ENCODE results near the gene DRAXIN.

The DRAXIN gene

DNA sequence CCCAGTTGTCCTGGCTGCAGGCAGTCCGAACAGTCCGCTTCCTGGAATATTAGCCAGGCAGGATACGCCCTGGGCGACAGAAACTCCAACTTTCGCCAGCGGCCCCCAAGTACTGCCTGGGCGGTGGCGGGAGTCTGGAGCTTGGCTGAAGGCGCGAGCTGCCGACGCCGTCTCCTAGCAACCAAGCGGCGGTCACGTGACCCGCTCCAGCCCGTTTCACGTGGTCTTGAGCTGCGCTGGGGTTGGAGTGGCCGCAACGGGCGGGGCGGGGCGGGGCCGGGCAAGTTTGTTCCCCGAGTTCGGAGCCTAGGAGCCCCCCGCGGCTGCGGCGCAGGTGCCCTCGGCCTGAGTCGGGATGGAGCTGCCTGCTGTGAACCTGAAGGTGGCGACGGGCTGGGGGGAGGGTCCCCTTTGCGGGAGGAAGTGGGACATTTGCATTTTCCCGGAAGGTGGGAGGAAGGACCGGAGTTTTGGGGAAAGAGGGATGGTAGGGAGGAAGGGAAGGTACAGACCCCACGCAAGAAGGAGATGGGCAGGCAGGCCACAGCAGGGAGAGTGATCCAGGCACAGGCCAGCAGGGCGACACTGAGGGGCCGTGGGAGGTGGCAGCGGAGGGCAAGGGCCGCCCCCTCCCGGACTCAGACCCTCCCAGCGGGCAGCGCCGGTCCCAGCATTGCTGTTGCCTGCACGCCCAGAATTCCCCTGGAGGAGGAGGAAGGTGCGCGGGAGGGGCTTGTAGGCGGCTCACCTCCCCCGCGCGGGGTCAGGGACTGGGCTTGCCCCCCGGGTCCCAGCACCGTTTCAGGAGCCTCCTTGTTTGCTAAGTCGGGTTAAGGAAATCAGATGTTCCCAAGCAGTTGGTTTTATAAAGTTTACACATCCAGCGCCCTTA lies 44.6 kb downstream of the DRAXIN start, which contains the start of gene AGTRAP:
TSS of gene AGTRAP (plus strand) at position 283 of the 892 bp plus-strand sequence. CDS start at position 356, 73 bp downstream.
- peak; percentile 70 to 84 for DNase-seq (ENCODE audit: low read depth in 1 of 2, low spot score in 1 of 2)

DNA sequence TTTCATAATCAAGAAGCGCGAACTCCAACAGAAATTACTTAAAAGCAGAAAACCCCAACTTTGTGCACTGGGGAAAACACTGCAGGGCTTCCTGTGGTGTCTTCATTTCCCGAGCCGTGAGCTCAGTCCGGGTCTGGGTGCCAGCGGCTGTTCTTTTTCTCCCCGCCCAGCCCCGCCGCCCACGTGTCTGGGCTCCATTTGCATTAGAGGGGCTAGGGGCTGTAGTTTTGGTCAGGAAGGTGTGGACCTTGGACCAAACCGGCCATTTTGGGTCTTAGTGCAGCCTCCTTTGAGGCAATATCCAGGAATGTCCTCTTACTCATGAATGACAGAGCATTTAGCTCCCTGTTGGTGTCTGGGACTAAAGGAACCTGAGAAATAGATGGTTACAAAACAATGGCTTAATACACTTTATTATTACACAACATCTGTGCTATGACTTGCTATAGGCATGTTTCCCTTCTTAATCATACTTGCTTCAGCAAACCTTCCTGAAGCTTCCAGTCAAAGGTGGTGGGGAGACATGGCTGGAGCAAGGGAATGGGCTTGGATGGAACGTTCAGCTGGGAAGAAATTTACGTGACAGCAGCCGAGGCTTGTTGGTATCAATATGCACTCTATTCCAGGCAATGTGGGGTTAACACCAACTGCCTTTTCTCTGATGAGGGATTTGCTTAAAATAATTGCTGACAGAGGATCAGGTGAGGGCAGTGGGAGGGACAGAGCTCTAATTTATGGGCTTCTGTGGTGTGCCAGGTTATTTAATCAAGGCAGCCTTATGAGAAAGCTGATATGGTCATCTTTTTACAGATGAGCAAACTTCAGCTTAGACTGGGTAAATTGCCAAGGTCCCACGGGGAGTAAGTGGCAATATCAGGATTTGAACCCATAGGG lies 45.5 kb downstream of the DRAXIN start:
- no peak for DNase-seq (ENCODE audit: low read depth in 1 of 2, low spot score in 1 of 2)

DNA sequence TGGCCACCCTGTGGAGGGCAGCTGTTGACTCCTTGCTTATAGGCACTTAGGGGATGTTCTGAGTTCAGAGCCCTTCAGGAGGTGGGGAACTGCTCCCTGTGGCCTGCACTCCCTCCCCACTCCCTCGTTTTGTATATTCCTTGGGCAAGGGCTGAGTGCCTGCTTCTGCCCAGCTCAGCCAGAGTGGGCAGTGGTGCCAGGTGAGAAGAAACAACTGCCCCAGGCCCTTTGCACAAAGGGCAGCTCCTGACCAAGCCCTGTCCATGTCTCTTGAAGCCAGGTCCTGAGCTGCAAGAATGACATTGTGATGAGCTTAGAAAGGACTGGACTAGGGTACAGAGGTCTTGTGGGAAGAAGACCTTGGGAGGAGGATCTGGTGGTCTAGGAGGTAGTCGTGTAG lies 46.6 kb downstream of the DRAXIN start:
- DNase-seq (ENCODE audit: low read depth in 1 of 2, low spot score in 1 of 2) = no peak

DNA sequence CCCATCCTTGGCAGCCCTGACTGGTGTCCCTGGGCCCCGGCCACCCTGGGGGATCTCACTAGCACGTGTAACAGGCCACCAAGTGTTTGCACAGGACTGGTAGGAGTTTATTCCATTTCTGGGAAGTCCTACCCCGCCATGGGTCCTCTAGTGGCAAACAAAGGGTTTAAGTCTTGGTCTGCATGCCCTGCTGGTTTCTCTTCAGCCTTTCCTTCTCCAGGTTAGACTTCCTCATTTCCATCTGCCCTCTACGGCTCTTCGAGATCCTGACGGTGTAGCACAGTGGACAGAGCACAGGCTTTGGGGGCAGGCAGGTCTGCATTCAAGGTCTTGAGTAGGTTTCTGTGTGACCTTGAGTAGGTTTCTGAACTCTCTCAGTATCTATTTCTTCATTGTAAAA lies 47.3 kb downstream of the DRAXIN start:
- no peak for DNase-seq (ENCODE audit: low read depth in 1 of 2, low spot score in 1 of 2)

DNA sequence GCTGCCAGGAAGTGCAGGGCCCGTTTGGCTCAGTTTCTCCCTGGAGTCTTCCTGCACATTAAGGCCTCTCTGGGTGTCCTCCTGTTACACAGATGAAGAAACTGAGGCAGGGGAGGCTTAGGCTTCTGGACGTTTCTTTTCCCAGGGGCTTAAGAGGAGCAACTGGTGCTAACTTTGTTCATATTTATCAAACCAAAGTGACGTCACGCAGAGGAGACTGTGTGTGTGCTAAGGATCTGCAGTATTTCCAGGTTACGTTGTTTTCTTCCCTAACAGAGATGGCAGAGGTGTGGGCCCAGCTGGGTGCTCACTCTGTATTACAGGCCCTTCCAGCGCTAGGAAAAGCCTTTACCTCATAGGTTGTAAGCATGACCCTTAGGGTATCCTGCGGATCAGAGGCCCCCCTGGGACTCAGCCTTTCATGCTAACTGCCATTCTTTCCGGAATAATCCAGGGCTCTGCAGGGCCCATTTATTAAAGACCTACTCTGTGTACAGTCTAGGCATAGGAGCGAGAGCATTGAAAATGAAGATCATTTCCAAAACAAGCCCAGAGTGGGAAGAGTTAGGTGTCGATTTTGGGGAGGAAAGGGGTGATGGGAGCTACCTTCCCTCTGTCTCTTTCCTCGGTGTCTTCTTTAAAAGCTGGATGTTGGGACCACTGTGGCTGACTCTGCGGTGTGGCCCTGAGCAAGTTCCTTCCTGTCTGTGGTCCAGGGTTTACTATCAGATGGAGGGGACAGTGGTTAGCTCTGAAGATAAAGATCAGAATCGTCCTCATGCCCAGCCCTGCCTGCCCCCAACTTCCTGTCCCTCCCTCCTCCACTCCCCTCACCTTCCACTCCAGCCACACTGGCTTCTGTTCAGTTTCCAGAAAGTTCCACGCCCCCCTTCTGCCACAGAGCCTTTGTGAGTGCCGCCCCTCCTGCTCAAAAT lies 49.0 kb downstream of the DRAXIN start:
- no peak for DNase-seq (ENCODE audit: low read depth in 1 of 2, low spot score in 1 of 2)

DNA sequence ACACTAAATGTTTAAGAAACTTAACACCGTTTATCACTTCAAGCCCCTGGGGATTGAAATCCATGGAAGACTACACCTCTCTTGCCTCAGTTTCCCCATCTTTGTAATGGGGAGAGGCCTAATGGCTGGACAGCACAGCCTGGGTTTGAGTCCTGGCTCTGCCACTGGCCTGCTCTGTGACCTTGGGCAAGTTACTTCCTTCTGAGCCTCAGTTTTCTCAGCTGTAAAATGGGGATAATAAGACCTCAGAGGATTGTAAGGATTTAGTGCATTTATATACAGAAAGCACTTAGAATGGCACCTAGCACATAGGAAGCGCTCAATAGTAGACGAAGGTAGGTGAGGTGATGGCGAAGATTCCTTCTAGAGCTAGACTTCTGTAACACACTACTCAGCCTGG lies 50.0 kb downstream of the DRAXIN start:
- no peak for DNase-seq (ENCODE audit: low read depth in 1 of 2, low spot score in 1 of 2)

DNA sequence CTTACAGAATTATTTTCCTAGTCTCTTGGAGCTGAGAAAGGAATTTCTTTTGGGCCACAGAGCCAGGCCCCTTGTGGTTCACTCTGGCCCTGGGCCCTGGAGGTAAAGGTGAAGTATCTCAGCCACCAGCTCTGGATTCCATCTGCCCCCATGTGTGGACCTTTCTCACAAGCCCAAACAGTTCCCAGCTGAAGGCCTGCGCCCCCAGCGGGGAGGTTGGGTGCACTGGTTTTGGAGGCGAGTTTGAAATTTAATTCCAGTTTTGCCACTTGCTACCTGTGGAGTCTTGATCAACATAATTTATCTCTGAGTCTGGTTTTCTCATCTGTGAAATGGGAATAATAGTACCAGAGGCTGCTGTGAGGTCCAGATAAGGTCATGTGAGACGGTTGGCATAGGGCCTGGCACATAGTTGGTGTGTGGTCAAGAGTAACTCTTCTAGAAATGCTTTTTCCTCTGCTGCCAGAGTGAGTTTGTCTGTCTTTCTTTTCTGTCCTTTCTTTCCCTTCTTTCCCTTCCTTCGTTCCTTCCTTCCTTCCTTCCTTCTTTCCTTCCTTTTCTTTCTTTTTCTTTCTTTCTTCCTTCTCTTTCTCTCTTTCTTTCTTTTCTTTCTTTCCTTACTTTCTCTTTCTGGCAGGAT lies 50.5 kb downstream of the DRAXIN start:
- DNase-seq (ENCODE audit: low read depth in 1 of 2, low spot score in 1 of 2) = no peak

DNA sequence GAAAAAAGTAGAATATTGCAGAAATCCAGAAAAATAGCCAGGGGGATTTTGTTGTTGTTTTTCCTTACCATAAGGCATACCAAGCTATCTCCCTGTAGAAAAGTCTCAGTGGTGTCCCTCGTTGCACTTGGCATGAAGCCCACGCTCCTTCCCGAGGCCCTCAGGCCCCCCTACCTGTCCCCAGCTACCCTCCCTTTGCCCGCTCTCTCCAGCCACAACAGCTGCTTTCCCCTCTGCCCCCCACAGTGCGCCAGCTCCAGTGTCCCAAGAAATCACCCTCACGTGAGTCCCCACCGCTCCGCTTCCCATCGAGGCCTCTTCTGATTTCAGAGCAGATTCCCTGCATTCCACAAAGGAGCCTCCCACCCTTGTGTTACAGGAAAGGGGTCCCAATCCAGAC lies 52.8 kb downstream of the DRAXIN start:
- DNase-seq (ENCODE audit: low read depth in 1 of 2, low spot score in 1 of 2) = no peak

DNA sequence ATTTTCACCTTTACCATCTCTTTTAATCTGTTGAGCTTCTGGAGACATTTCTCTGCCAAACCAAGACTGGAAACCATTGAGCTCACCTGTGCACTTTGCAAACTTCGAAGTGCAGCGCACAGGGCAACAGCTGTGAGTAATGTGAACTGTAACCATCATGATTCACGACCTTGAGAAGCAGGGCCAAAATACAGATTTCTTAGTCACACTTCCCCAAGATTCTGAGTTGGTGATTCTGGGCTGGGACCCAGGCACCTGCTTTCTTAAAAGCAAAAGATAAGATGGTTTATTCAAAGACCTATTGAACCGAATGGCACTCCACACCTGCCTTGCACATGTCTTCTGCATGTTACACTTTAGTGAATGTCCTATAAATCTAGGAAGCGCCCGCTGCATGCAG lies 54.6 kb downstream of the DRAXIN start:
- no peak for DNase-seq (ENCODE audit: low read depth in 1 of 2, low spot score in 1 of 2)

DNA sequence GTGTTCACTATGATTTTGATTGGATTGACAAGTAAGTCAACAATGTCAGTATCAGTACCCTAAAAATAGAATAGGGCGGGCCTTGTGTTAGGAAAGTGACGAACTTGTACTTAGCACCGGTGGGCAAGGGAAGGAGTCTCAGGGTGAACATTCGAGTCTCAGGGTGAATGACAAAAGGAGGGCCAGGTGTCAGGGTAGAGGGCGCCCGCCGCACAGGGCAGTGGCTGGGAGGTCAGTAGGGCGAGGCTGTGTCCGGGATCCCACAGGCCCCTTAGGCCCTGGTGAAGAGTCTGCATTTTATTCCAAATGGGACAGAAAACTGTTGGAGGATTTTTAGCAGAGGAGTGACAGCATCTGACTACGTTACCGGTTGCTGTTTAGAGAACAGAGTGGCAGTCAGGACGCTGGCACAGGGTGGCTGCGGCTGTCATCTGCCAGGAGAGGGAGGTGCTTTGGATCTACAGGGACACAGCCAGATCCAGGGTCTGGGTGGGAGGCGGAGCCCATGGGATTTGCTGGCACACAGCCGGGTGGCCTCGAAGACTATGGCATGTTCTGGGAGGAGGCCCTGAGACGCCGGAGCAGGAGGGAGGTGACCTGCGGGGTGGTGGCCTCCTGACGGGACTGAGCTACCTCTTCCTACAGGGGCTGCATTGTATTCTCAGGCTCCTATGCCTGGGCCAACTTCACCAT lies 55.4 kb downstream of the DRAXIN start:
- no peak for DNase-seq (ENCODE audit: low read depth in 1 of 2, low spot score in 1 of 2)

DNA sequence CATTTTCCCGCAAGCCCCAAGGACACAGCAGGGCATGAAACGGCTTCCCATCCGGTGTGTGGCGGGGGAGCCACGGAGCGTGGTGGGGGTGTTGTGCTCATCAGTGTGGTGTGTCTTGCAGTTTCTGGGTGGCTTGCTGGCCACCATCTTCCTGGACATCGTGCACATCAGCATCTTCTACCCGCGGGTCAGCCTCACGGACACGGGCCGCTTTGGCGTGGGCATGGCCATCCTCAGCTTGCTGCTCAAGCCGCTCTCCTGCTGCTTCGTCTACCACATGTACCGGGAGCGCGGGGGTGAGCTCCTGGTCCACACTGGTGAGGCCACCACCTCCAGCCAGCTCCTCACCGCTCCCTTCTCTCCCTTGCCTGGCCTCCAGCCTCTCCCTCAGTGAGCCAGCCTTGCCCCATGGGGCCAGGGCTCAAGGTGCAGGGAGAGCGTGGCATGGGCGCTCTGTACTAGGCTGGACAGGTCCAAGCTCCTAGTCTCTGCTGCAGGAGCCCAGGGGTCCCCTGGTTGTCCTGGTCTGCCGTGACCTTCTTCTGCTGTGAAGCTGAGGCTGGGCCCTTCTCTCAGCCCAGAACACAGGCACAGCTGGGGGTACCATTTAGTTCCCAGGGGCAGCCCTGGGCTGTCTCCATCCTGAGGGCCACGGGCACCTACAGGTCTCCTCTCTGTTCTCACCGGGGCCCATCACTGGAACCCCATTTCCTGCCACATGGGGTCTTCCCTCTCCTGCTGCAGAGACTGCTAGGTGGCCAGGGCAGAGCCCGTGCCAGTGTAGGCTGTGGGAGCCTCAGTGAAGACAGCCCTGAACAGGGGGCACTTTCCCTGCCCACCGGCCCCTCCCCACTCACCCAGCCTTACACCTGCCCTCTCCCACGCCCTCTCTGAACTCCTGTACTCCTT lies 57.0 kb downstream of the DRAXIN start:
- no peak for DNase-seq (ENCODE audit: low read depth in 1 of 2, low spot score in 1 of 2)

DNA sequence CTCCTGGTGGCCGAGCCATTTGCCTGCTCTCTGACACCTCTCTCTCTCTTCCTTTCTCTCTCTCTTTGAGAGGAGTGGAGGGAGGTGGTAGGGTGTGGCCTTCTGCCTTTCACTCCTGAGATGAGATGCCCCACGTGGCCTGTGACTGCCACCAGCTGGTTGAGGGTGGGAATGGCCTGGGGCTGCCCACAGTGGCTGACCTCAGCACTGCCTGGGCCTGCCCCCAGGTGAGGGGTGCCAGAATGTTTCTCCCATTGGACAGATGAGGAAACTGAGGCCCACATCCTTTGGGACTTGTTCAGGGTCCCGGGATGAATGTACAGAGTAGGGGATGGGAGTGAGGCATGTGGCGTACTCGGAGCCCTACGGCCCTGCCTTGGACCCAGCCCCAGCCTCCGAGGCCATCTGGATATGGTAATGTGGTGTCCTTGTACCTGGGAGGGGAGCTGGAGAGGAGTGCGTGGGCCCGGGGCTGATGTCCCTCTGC lies 57.7 kb downstream of the DRAXIN start:
- peak in 1 of 2 donors; percentile 15 for DNase-seq (ENCODE audit: low read depth in 1 of 2, low spot score in 1 of 2)

DNA sequence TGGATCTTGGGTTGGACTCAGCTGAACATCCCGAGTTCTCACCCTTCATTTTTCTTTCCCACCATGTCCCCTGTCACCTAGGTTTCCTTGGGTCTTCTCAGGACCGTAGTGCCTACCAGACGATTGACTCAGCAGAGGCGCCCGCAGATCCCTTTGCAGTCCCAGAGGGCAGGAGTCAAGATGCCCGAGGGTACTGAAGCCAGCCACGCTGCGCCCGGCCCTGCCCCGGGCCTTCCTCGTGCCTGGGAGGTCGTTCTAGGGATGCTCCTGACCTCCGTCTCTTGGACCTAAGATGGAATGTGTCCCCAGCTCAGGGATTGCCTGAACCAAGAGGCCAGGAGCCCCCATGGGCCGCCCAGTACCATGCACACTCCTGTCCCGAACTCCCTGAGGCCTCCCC lies 58.5 kb downstream of the DRAXIN start:
- no peak for DNase-seq (ENCODE audit: low read depth in 1 of 2, low spot score in 1 of 2)

DNA sequence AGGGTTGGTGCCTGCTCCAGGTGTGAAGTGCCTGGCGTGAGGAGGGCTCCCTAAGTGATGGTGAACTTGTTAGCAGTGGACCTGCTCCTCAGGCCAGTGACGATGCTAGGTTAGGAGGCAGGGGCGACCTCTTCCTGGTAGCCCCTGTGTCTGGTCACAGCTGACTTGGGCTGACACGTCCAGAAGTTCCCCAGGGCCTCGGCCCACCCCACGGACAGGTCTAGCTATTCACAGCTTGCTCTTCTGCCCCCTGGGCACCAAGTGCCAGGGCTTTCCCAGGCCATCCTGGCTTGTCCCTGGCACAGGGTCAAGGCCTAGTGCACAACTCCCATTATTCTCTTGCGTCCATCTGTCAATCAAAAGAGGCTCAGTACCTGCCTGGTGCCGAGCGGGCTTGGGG lies 59.6 kb downstream of the DRAXIN start:
- DNase-seq (ENCODE audit: low read depth in 1 of 2, low spot score in 1 of 2) = no peak

DNA sequence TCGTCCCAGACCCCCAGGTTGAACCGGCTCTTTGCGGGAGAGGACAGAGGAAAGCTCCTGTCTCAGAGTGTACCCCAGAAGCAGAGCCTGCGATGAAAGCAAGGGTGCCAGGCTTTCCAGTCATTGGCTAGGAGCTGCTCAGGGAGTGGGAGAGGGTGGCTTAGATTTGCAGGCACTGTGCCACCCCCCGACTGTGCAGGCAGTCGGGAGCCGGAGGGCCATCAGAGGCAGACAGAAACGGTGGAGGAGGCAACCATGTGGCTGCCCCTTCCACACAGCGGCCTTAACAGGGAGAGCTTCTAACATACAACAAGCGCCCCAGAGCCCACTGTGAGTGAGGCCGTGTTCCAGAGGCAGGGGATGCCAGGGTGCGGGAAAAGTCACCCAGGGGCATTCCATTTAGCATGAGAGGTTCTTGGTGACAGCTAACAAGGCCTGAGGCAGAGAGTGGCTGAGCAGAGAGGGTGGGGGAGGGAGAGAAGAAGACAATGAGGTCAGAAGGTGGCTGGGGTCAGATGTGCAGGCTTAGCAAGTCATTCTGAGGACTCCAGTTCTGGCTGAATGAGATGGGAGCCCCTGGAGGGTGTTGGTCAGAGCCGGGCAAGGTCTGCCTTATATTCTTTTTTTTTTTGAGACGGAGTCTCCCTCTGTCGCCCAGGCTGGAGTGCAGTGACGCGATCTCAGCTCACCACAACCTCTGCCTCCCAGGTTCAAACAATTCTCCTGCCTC lies 61.0 kb downstream of the DRAXIN start:
- DNase-seq (ENCODE audit: low read depth in 1 of 2, low spot score in 1 of 2) = no peak

DNA sequence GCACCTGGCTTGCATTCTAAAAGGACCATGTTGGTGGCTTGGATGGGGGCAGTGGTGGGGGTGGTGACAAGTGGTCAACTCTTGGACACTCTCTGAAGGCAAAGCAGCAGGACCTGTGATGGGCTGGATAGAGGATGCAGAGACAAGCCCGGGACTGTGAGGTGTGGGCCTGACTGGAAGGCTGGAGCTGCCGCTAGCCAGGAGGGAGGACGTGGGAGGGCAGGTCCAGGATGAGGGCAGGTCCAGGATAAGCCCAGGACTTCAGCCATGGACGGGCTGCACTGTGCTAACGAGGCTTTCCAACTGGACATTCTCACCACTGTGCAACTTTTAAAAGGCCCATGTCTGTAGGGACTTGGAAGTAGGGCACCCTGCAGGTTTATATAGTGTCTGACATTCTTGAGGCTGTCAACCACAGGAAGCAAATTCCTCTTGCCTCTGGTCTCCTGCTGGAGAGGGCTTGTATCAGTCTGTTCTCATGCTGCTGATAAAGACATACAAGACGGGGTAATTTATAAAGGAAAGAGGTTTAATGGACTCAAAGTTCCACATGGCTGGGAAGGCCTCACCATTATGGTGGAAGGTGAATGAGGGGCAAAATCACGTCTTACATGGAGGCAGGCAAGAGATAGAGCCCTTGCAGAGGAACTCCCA lies 62.2 kb downstream of the DRAXIN start:
- DNase-seq (ENCODE audit: low read depth in 1 of 2, low spot score in 1 of 2) = no peak

DNA sequence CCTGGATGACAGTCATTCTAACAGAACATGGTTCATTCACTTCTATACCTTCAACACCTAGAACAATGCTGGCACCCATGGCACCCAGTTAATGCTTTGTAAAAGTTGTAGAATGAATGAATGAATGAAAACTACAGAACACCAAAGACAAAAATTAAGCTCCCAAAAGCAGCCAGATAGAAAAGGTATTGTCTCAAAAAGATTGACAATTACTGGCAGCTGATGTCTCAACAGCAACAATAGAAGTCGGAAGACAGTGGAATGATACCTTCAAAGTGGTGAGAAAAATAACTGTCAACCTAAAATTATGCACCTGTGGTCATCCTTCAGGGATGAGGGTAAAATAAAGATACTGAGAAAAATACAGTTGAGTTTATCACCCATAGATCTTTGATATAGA lies 65.5 kb downstream of the DRAXIN start:
- DNase-seq (ENCODE audit: low read depth in 1 of 2, low spot score in 1 of 2) = no peak

All from activated CD4-positive, alpha-beta T cell treated with anti-CD3 and anti-CD28 coated beads, Interleukin-2, amount 50 U/mL, for 24 hours (primary cell).